GM23338 (cell line): ENCODE data around the gene RAB3B. TPM values are rescaled to one million over a fixed set of nuclear protein-coding genes. Genes with fewer than 3 reads are reported as not detected.

Experiments
- ATAC-seq: fragments of 200-7000 bp; cut with Tn5 transposase; 3 replicates; pipeline ENCODE4 v1.9.1; 2020
- DNase-seq: peaks from one replicate; pipeline ENCODE4 v3.0.0-alpha.2; 2015; ENCODE audit warnings: low spot score
- H2AFZ ChIP-seq: fragments of 200-600 bp; sonication (generic); 2 replicates; pipeline ENCODE4 v1.8.0; 2016; ENCODE audit warnings: antibody characterized with exemption, mild to moderate bottlenecking, moderate library complexity
- H3F3A ChIP-seq: fragments of 200-600 bp; sonication (generic); replicated peaks from 2 replicates; pipeline ENCODE4 v1.8.0; 2017; ENCODE audit warnings: antibody characterized with exemption, mixed run types, low read depth
- H3K27ac ChIP-seq: fragments of 200-600 bp; sonication (generic); 2 replicates; pipeline ENCODE4 v1.6.1; 2016; ENCODE audit warnings: low read depth
- H3K27me3 ChIP-seq: fragments of 200-600 bp; sonication (generic); 2 replicates; pipeline ENCODE4 v1.8.0; 2016; ENCODE audit warnings: mild to moderate bottlenecking, mixed run types, moderate library complexity; ENCODE audit not compliant: insufficient read depth
- H3K36me3 ChIP-seq: fragments of 200-600 bp; sonication (generic); 2 replicates; pipeline ENCODE4 v1.8.0; 2016; ENCODE audit warnings: mild to moderate bottlenecking; ENCODE audit not compliant: insufficient read depth
- H3K4me1 ChIP-seq: fragments of 200-600 bp; sonication (generic); 2 replicates; pipeline ENCODE4 v1.8.0; 2016; ENCODE audit warnings: mild to moderate bottlenecking, moderate library complexity; ENCODE audit not compliant: insufficient read depth
- H3K4me2 ChIP-seq: fragments of 200-600 bp; sonication (generic); 2 replicates; pipeline ENCODE4 v1.7.1; 2017; ENCODE audit warnings: mixed run types
- H3K4me3 ChIP-seq: fragments of 200-600 bp; sonication (generic); 2 replicates; pipeline ENCODE4 v1.6.1; 2016; ENCODE audit warnings: mixed run types
- H3K79me2 ChIP-seq: fragments of 200-600 bp; sonication (generic); replicated peaks from 2 replicates; pipeline ENCODE4 v1.8.0; 2017; ENCODE audit warnings: mild to moderate bottlenecking; ENCODE audit not compliant: insufficient read depth
- H3K9me2 ChIP-seq: fragments of 200-600 bp; sonication (generic); 2 replicates; pipeline ENCODE4 v1.8.0; 2017; ENCODE audit not compliant: insufficient read depth
- H4K20me1 ChIP-seq: fragments of 200-600 bp; sonication (generic); replicated peaks from 2 replicates; pipeline ENCODE4 v1.8.0; 2017; ENCODE audit warnings: mild to moderate bottlenecking; ENCODE audit not compliant: insufficient read depth
- H3K27ac Mint-ChIP-seq: 2 replicates; pipeline ENCODE4 v1.8.0; 2020; ENCODE audit warnings: inconsistent platforms, mild to moderate bottlenecking, moderate library complexity, mixed read lengths
- H3K27me3 Mint-ChIP-seq: 3 replicates; pipeline ENCODE4 v1.8.0; 2022; ENCODE audit warnings: low read depth, mild to moderate bottlenecking, moderate library complexity, mixed read lengths, inconsistent platforms; ENCODE audit not compliant: insufficient read depth, poor library complexity
- H3K36me3 Mint-ChIP-seq: 3 replicates; pipeline ENCODE4 v1.8.0; 2021; ENCODE audit warnings: low read depth, mild to moderate bottlenecking, inconsistent platforms, moderate library complexity, mixed read lengths
- H3K4me1 Mint-ChIP-seq: 3 replicates; pipeline ENCODE4 v1.8.0; 2020; ENCODE audit warnings: mild to moderate bottlenecking, inconsistent platforms, mixed read lengths
- H3K4me3 Mint-ChIP-seq: 3 replicates; pipeline ENCODE4 v1.8.0; 2021; ENCODE audit warnings: moderate library complexity, mild to moderate bottlenecking, inconsistent platforms, mixed read lengths
- H3K9me3 Mint-ChIP-seq: 3 replicates; pipeline ENCODE4 v1.8.0; 2020; ENCODE audit warnings: moderate library complexity, mild to moderate bottlenecking, inconsistent platforms, mixed read lengths
- CREB1 ChIP-seq: fragments of 250-450 bp; sonication (Bioruptor Pico); IDR thresholded peaks from 2 replicates; pipeline ENCODE4 v1.5.0; 2020; ENCODE audit warnings: low read depth, mild to moderate bottlenecking, moderate library complexity
- CTCF ChIP-seq, 2 experiments: fragments of 200-600 bp in 1 of 2; sonication (generic) in 1 of 2; conservative IDR thresholded peaks; 2 replicates each; pipeline versions ENCODE4 v1.5.1 to v1.6.1; 2016 to 2017; ENCODE audit warnings: antibody characterized with exemption in 2 of 2, low read depth in 2 of 2, mild to moderate bottlenecking in 2 of 2, moderate library complexity in 1 of 2
- EZH2 ChIP-seq: fragments of 200-600 bp; sonication (generic); IDR thresholded peaks from one replicate; pipeline ENCODE4 v1.8.0; 2017; ENCODE audit warnings: antibody characterized with exemption, mild to moderate bottlenecking, low read depth; ENCODE audit not compliant: unreplicated experiment
- EZH2phosphoT487 ChIP-seq: fragments of 200-600 bp; sonication (generic); IDR thresholded peaks from one replicate; pipeline ENCODE4 v1.8.1; 2018; ENCODE audit warnings: antibody characterized with exemption; ENCODE audit not compliant: unreplicated experiment
- JUNB ChIP-seq: IDR thresholded peaks from one replicate; pipeline ENCODE4 v1.6.1; 2016; ENCODE audit warnings: antibody characterized with exemption; ENCODE audit not compliant: unreplicated experiment
- NANOG ChIP-seq: IDR thresholded peaks from 2 replicates; pipeline ENCODE4 v1.6.1; 2016; ENCODE audit warnings: antibody characterized with exemption, borderline replicate concordance
- POLR2AphosphoS5 ChIP-seq: IDR thresholded peaks from 2 replicates; pipeline ENCODE4 v1.6.1; 2016; ENCODE audit warnings: antibody characterized with exemption, low read depth
- STAT1 ChIP-seq: IDR thresholded peaks from one replicate; pipeline ENCODE4 v1.6.1; 2016; ENCODE audit warnings: antibody characterized with exemption; ENCODE audit not compliant: unreplicated experiment
- ZNF114 ChIP-seq: fragments of 250-450 bp; sonication (Bioruptor Pico); IDR thresholded peaks from 2 replicates; pipeline ENCODE4 v1.5.0; 2020; ENCODE audit warnings: mild to moderate bottlenecking, moderate library complexity
- ZNF331 ChIP-seq: fragments of 250-450 bp; sonication (Bioruptor Pico); IDR thresholded peaks from 2 replicates; pipeline ENCODE4 v1.5.0; 2020; ENCODE audit warnings: low read depth, mild to moderate bottlenecking, moderate library complexity
- ZNF462 ChIP-seq: fragments of 250-450 bp; sonication (Bioruptor Pico); IDR thresholded peaks from 2 replicates; pipeline ENCODE4 v1.5.0; 2020; ENCODE audit warnings: mild to moderate bottlenecking, moderate library complexity
- polyA plus RNA-seq: library from polyadenylated mRNA; unstranded; fragments of >200 nt; fragmentation: Nextera tagmentation; extraction: Ambion mirVana; gene quantifications from 2 replicates; pipeline ENCODE4 v1.2.1, GENCODE V29; 2016
- total RNA-seq: library from RNA; depleted of rRNA; stranded (reverse); fragments of >200 nt; shearing (Covaris generic); gene quantifications from 2 replicates; pipeline ENCODE4 v1.2.3, GENCODE V29; 2014

RAB3B gene
- total and polyA plus RNA-seq, 2 experiments from 2014 or later, result 18.3 to 37.9 TPM

- Histone ChIP-seq H3K27me3 (no peaks in the 10 kb centered on the region), H3K79me2 (peaks cover 81% of the 10 kb centered on the region), H3K4me2 (no peak overlapping the region), H4K20me1 (peaks cover 7% of the 10 kb centered on the region; the same call in 1 of the 2 replicates), H3K4me1 (peaks cover 35% of the 10 kb centered on the region), H3K36me3 (no peaks in the 10 kb centered on the region), H3F3A (no peaks in the 10 kb centered on the region), H2AFZ (no peak overlapping the region), H3K27ac (no peak overlapping the region), H3K9me2 (no peaks in the 10 kb centered on the region), H3K4me3 (no peak overlapping the region)
- no peak for ATAC-seq
- Mint-ChIP-seq H3K27ac (peak overlapping the region; percentile 78), H3K4me1 (peaks cover 39% of the 10 kb centered on the region; the same call in 2 of the 3 replicates), H3K27me3 (no peaks in the 10 kb centered on the region), H3K4me3 (no peak overlapping the region), H3K9me3 (no peaks in the 10 kb centered on the region), H3K36me3 (peaks cover 3% of the 10 kb centered on the region; the same call in 1 of the 3 replicates)
- TF ChIP-seq EZH2phosphoT487, result no peak
- no peak for TF ChIP-seq ZNF331
- TF ChIP-seq CREB1 (CRISPR knock-in tag), result no peak
- TF ChIP-seq ZNF462 (CRISPR knock-in tag), result no peak
- no peak for TF ChIP-seq STAT1
- TF ChIP-seq EZH2, result no peak
- no peak for DNase-seq
Measured at GRCh38 chr1:51861669-51862068, 128.8 kb downstream of the RAB3B start.

- H3K27ac Mint-ChIP-seq, result no peak overlapping the region; the same call in 1 of the 2 replicates
- ATAC-seq (peak; percentile 72), DNase-seq (no peak)
- H3K27ac ChIP-seq, result peak overlapping the region; percentile 34
- no peaks in the 10 kb centered on the region for H3K36me3 ChIP-seq
- H3K79me2 ChIP-seq, result peaks cover 81% of the 10 kb centered on the region
- H3K9me2 ChIP-seq, result no peaks in the 10 kb centered on the region
- peaks cover 4% of the 10 kb centered on the region; the same call in 1 of the 2 replicates for H4K20me1 ChIP-seq
- H3K4me1 Mint-ChIP-seq, result peaks cover 46% of the 10 kb centered on the region; the same call in 2 of the 3 replicates
- no peaks in the 10 kb centered on the region for H3K27me3 Mint-ChIP-seq
- peaks cover 40% of the 10 kb centered on the region for H3K4me1 ChIP-seq
- H3K4me3 ChIP-seq, result peak overlapping the region; percentile 13; the same call in 1 of the 2 replicates
- no peak overlapping the region for H2AFZ ChIP-seq
- peak overlapping the region; percentile 58; the same call in 1 of the 2 replicates for H3K4me2 ChIP-seq
- H3K4me3 Mint-ChIP-seq, result no peak overlapping the region
- peaks cover 13% of the 10 kb centered on the region; the same call in 2 of the 3 replicates for H3K36me3 Mint-ChIP-seq
- no peaks in the 10 kb centered on the region for H3F3A ChIP-seq
- no peaks in the 10 kb centered on the region for H3K9me3 Mint-ChIP-seq
- H3K27me3 ChIP-seq, result no peaks in the 10 kb centered on the region
- no peak for TF ChIP-seq ZNF114 (CRISPR knock-in tag)
- TF ChIP-seq POLR2AphosphoS5, result no peak
- no peak for TF ChIP-seq STAT1
- TF ChIP-seq NANOG, result no peak
- TF ChIP-seq JUNB, result no peak
- no peak for TF ChIP-seq CTCF (conservative IDR thresholded peaks at IDR 0.05; ENCODE audit: low read depth in 2 of 2)
Measured at GRCh38 chr1:51859735-51860134, 130.8 kb downstream of the RAB3B start.
